Left colon (tissue), 2 donors: ENCODE results near the gene CACNA2D3. TPM values are rescaled to one million over a fixed set of nuclear protein-coding genes. Genes with fewer than 3 reads are reported as not detected.

Source experiments
- ATAC-seq: fragments of 200-7000 bp; cut with Tn5 transposase; one replicate; pipeline ENCODE4 v1.9.1; 2020; ENCODE audit warnings: mild to moderate bottlenecking, moderate library complexity
- DNase-seq, 2 donors: peaks; one replicate each; pipeline ENCODE4 v3.0.0-alpha.2; 2020
- intact Hi-C, 2 donors: fragments of 100-400 bp; cut with DNase I in 1 of 2; cut with micrococcal nuclease in 1 of 2; formaldehyde crosslinking; loops; one replicate each; pipeline versions ENCODE4 v1.11.2 to v1.14.0; 2022; cut with DNase I, micrococcal nuclease
- total RNA-seq, 2 donors: library from RNA; stranded (reverse); fragmentation: NEBNext Ultra II Directional; extraction: Animal tissue kit (Norgen Biotek cat#: 25700); gene quantifications; one replicate each; pipeline ENCODE4 v1.2.1, GENCODE V29; 2021
- donor health status: DM: no; HTN: no; CAD: no.
- donor health status: DM: yes; HTN: yes; CAD: no.

Gene CACNA2D3
- total RNA-seq, 2 donors from 2014 or later, result 0.24 to 0.64 TPM

GRCh38 chr3:54755756-54756155 lies 633.4 kb downstream of the CACNA2D3 start:
- ATAC-seq (no peak), DNase-seq (no peak)
- intact Hi-C loops, result no loop called here

DNA sequence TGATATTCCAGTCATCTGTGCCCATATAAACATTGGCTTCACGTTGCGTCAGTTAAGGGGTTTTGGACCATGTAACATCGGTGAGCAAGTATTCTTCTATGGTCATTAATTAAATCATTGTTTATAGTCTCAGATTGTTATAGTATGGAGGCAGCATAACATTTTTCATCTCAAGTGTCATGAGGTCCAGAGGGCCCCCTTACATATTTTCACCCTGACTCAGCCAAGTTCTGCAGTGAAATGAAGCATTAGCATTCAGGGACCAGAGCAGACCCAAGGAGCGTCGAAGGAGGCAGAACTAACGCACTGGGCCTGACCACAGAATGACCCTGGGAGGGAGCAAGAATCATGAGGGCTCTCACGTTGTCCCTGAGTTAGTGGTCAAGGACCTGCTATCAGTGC lies 634.0 kb downstream of the CACNA2D3 start:
- DNase-seq (no peak), ATAC-seq (no peak)
- intact Hi-C loops, result no loop called here

GRCh38 chr3:54758461-54758860 lies 636.1 kb downstream of the CACNA2D3 start:
- intact Hi-C loops, result no loop called here
- ATAC-seq, result no peak

GRCh38 chr3:54759166-54759565 lies 636.8 kb downstream of the CACNA2D3 start:
- intact Hi-C loops, result no loop called here
- ATAC-seq (no peak), DNase-seq (no peak)

More at GRCh38 chr3:54758461-54758860, 636.1 kb downstream of the CACNA2D3 start:
- no peak for DNase-seq

DNA sequence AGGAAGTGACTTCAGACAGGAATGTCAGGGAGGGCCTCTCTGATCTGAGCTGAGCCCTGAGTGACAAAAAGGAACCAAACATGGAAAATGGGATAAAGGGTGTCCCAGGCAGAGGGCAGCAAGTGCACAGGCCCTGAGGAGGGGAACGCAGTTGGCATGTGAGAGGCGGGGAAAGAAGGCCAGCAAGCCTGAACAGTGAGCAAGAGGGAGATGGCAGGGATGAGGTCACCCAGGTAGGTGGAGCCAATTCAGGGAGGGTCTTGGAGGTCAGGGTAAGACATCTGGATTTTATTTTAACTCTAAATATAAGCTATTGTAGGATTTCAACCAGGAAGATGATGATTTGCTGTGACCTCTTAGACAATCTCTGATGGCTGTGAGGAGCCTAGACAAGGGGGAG lies 637.8 kb downstream of the CACNA2D3 start:
- ATAC-seq, result no peak
- intact Hi-C loops, result no loop called here
- no peak for DNase-seq

DNA sequence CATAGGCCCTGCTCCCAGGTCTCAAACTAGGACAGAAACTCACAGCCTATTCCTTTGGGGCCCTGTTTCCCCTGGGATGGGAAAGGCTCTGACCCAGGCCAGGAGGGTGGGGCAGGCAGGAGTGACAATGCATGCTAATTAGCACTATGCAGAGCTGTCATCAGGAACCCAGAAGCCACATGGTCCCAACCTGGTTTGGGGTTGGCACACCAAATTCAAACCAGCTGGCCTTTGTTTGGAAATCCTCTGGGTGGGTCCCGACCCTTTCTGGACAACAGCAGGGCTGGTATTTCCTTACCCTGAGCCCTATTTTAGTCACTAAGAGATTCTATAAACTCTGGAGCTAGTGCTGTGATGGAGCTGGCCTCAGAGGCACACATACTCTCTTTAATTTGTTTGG lies 639.3 kb downstream of the CACNA2D3 start:
- no peak for ATAC-seq
- DNase-seq, result no peak
- intact Hi-C loops, result no loop called here

GRCh38 chr3:54764911-54765310 lies 642.6 kb downstream of the CACNA2D3 start:
- intact Hi-C loops, result no loop called here
- ATAC-seq (no peak), DNase-seq (no peak)

DNA sequence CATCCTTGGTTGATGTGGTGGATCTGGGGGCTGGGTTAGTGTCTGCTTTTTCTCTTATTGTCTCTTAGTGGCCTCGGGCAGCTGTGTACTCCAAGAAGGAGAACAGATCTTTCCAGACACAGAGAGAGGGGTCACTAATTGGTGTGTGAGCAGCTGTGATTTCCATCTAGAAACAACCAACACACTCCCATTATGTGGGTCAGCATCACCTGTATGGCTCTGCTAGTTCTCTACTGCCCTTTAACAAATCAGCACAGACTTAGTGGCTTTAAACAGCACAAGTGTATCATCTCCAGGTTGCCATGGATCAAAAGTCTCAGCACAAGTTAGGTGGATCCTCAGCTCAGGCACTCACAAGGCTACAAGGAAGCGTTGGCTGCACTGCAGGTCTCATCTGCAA lies 648.7 kb downstream of the CACNA2D3 start:
- intact Hi-C loops, result no loop called here
- ATAC-seq (no peak), DNase-seq (no peak)

DNA sequence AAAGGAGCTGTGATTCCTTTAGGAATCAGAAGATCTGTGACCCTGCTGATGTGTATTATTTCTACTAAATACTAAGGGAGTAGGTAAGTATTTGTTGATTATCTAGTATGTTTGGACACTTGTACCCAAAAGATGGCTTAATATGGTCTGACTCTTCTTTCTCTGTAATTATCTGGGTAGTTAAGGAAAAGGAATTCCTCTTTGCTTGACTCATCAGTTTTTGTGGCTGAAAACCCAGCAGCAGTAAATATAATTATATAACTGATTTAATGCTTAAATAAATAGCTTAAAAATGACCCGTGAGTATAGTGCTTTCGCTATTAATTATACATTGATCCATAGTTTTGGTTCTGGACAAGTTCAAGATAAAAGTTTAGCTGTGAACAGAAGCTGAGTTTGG lies 649.7 kb downstream of the CACNA2D3 start:
- ATAC-seq (no peak), DNase-seq (no peak)
- intact Hi-C loops, result no loop called here

- intact Hi-C loops, result no loop called here
- ATAC-seq, result no peak
- DNase-seq, result no peak
These were observed 650.4 kb downstream of the CACNA2D3 start for GRCh38 chr3:54772746-54773145.

DNA sequence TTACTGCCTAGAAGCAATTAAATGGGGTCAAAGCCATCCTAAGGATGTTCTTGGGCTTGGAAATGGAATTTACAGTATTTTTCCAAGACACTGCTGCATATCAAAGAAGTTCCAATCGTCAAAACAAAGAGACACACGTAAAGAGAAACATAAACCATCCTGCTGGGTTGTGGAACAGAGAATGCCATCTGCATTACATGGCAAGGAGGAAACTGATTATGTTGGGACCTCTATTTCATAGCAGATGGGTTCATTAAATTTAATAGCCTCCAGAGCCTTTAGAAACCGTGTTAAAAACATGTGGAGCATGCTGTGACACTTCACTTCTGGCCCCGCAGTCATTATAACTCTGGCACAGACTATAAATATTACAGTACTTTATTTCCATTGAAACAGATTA lies 650.9 kb downstream of the CACNA2D3 start:
- no peak for DNase-seq
- no peak for ATAC-seq
- intact Hi-C loops, result no loop called here

DNA sequence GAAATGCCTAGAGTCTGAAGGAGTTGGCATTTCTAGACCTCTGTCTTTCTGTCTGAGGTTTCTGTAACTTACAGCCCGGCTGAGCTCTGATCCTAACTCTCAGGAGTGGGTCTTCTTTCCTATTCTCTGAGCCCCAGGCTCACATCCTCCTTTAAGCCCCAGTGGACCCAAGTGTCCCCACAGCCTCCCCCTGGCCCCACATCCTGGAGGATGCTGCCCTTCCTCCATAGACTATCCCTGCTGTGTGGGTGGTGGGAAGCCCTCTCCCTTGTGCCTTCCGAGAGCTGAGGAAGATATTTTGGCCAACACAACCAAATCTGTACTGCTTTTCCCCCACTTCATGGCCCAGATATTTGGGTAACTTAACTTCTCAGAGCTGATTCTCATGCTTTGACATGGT lies 654.2 kb downstream of the CACNA2D3 start:
- ATAC-seq (no peak), DNase-seq (no peak)
- intact Hi-C loops, result no loop called here

GRCh38 chr3:54777141-54777540 lies 654.8 kb downstream of the CACNA2D3 start:
- no peak for ATAC-seq
- no peak for DNase-seq
- intact Hi-C loops, result no loop called here

GRCh38 chr3:54780336-54780735 lies 658.0 kb downstream of the CACNA2D3 start:
- DNase-seq (no peak), ATAC-seq (no peak)
- intact Hi-C loops, result no loop called here

DNA sequence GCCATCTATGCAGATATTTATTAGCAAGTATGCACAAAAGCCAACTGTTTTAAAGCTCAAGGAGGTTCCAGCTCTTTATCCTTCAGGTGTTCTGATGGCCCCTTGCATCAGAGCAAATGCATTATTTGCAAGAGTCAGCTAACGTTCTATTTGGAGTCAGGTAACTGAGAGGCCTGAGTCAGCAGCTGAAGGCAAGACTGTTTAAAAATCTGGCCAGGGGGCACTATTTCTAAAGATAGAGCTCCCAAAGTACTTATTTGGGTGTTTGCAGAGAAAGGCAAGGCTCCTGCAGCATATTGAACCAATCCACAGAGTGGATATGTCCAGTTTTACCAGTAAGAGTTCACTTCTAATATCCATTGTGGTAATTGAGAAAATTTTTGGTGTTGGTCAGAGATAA lies 659.4 kb downstream of the CACNA2D3 start:
- ATAC-seq (no peak), DNase-seq (no peak)
- intact Hi-C loops, result no loop called here

DNA sequence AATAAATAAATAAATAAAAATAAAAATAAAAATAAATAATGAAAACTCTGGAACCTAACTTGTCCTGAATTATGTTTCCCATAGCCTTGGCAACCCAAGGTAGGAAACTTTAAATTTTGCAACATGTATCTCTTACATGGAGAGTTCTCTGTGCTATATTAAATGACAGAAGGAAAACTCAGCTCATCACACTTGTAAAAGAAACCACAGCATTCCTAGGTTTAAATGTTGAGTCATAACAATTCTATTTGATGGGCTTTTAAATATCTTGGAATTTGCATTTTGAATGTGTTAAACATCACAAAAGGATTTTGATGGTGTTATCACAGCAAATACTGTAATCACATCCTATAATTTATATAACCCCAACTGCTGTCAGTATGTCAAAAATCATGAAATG lies 661.3 kb downstream of the CACNA2D3 start:
- no peak for DNase-seq
- ATAC-seq, result no peak
- intact Hi-C loops, result no loop called here

DNA sequence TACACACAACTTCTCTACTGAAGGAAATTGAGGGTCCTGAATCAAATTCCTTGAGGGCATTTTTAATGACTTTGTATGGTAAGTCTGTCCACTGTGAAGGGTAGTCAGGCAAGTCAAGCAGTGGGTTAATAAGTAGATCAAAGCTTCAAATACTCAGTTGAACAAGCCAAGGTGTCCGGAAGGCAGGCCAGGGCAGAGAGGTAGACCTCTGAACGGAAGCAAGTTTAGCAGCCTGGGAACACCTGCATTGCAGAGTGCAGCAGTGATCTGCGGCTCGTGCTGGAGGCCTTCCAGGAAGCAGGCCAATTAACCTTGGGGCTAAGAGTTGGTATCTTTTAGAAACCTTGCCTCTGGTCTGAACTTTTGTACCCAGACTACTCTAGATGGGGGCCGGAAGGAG lies 661.7 kb downstream of the CACNA2D3 start:
- ATAC-seq, result peak; percentile 90
- intact Hi-C loops, result no loop called here
- DNase-seq, result peak; percentile 26 to 57

DNA sequence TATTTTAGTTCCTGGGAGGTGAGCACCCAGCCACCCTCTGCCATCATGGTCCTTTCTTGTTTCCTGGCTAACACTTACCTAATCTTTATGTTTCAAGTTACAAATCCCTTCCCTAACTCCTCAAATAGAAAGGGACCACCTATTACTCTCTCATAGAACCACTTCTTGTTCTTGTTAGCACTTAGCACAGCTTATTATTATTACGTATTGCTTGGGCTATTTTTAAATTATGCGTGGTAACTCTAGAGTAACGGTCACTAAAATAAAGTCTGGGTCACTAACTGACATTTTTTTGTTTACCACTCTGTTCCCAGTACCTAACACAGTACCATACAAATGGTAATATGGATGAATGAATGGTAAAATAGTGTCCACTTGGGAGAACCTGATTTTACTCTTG lies 663.6 kb downstream of the CACNA2D3 start:
- DNase-seq (no peak), ATAC-seq (no peak)
- intact Hi-C loops, result no loop called here

GRCh38 chr3:54790051-54790450 lies 667.7 kb downstream of the CACNA2D3 start:
- ATAC-seq, result no peak
- intact Hi-C loops, result no loop called here
- DNase-seq, result no peak

DNA sequence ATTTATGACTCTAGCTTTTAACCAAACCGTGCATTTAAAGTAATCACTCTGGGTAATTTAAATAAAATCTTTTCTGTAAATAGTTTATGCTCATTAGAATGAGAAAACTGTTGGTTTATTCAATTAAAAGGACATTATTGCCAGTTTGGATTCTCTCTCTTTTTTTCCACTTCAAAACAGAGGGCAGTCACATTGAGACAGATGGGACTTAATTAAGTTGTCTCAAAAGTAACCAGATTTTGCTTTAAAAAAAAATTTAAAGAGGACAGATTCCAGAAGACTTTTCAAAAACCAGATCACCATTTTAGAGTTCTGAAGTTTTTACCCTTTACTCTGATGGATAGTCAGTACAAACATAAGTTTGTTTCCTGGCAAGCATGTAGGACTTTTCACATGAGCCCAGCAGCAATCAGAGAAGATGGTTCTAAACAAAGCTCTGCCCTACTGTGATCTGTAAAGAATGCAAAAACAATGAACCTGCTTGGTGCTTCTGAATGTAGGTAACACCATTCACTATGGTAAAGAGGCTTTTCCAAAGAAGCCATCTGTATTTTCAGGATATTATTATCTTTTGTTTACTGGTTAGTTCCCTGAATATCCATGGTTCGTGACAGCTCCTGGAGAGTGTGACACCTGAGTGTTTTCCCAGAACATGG lies 669.3 kb downstream of the CACNA2D3 start:
- DNase-seq (no peak), ATAC-seq (no peak)
- intact Hi-C loops, result no loop called here

- ATAC-seq, result peak; percentile 40
- intact Hi-C loops, result no loop called here
- no peak for DNase-seq
These were observed 670.2 kb downstream of the CACNA2D3 start for GRCh38 chr3:54792584-54792983.
